Right lobe of liver (tissue), 4 donors: ENCODE data around the gene ABCC1.

Experiments
- CTCF ChIP-seq, 4 donors: fragments of 200-600 bp in 3 of 4; fragments of 450-650 bp in 1 of 4; IDR thresholded peaks; one replicate each; pipeline versions ENCODE4 v1.5.1 to v1.8.0; 2016 to 2022; ENCODE audit warnings: antibody characterized with exemption in 4 of 4, mild to moderate bottlenecking in 2 of 4
- POLR2A ChIP-seq: fragments of 450-650 bp; IDR thresholded peaks from one replicate; pipeline ENCODE4 v1.6.1; 2017; ENCODE audit warnings: antibody characterized with exemption, mild to moderate bottlenecking
- donor health status: DM: no; HTN: no; CAD: no.
- donor health status: DM: no; HTN: no; CAD: no.
- donor health status: DM: no; HTN: yes; CAD: no.

- TF ChIP-seq CTCF (IDR thresholded peaks at IDR 0.05), result no peak
- TF ChIP-seq POLR2A, result no peak
These were observed 83.0 kb downstream of the ABCC1 start for GRCh38 chr16:16032271-16032979.
